Loucy (cell line): ENCODE data around the gene NCKAP5.

Source experiments
- H2AFZ ChIP-seq: fragments of 200-600 bp; sonication (generic); 2 replicates; pipeline ENCODE4 v1.6.0; 2016; ENCODE audit warnings: antibody characterized with exemption, mild to moderate bottlenecking, low read length, moderate library complexity
- H3F3A ChIP-seq: fragments of 200-600 bp; 2 replicates; pipeline ENCODE4 v1.6.0; 2016; ENCODE audit warnings: antibody characterized with exemption, low read depth, mild to moderate bottlenecking
- H3K27me3 ChIP-seq: fragments of 200-600 bp; sonication (generic); 2 replicates; pipeline ENCODE4 v1.6.1; 2014; ENCODE audit warnings: low read length, mild to moderate bottlenecking; ENCODE audit not compliant: insufficient read depth, poor library complexity, severe bottlenecking
- H3K36me3 ChIP-seq: fragments of 200-600 bp; sonication (generic); 2 replicates; pipeline ENCODE4 v1.6.1; 2016; ENCODE audit warnings: low read length; ENCODE audit not compliant: insufficient read depth
- H3K4me1 ChIP-seq: fragments of 200-600 bp; sonication (generic); 2 replicates; pipeline ENCODE4 v1.5.1; 2014; ENCODE audit warnings: low read length, mild to moderate bottlenecking; ENCODE audit not compliant: insufficient read depth, poor library complexity, severe bottlenecking
- H3K4me2 ChIP-seq: fragments of 200-600 bp; sonication (generic); 2 replicates; pipeline ENCODE4 v1.6.0; 2014; ENCODE audit warnings: antibody characterized with exemption, low read length, low read depth, mild to moderate bottlenecking; ENCODE audit not compliant: poor library complexity, severe bottlenecking
- H3K4me3 ChIP-seq: fragments of 200-600 bp; sonication (generic); 2 replicates; pipeline ENCODE4 v1.5.1; 2014; ENCODE audit warnings: low read length, mild to moderate bottlenecking, mixed read lengths; ENCODE audit not compliant: poor library complexity, severe bottlenecking
- H3K79me2 ChIP-seq: fragments of 200-600 bp; sonication (generic); 2 replicates; pipeline ENCODE4 v1.6.1; 2014; ENCODE audit warnings: low read length; ENCODE audit not compliant: insufficient read depth
- H3K9ac ChIP-seq: fragments of 200-600 bp; sonication (generic); 2 replicates; pipeline ENCODE4 v1.6.0; 2014; ENCODE audit warnings: mild to moderate bottlenecking, low read depth, low read length, moderate library complexity; ENCODE audit not compliant: poor library complexity, severe bottlenecking
- H3K9me2 ChIP-seq: fragments of 200-600 bp; sonication (generic); replicated peaks from 2 replicates; pipeline ENCODE4 v1.6.1; 2016; ENCODE audit warnings: low read depth, low read length, mixed read lengths
- H3K9me3 ChIP-seq: fragments of 200-600 bp; sonication (generic); 2 replicates; pipeline ENCODE4 v1.6.1; 2014; ENCODE audit warnings: mild to moderate bottlenecking, antibody characterized with exemption, low read length, low read depth; ENCODE audit not compliant: insufficient read depth
- H4K20me1 ChIP-seq: fragments of 200-600 bp; sonication (generic); 2 replicates; pipeline ENCODE4 v1.6.0; 2014; ENCODE audit warnings: antibody characterized with exemption, low read length, mild to moderate bottlenecking; ENCODE audit not compliant: insufficient read depth, poor library complexity, severe bottlenecking
- EZH2phosphoT487 ChIP-seq: fragments of 200-600 bp; IDR thresholded peaks from 2 replicates; pipeline ENCODE4 v1.6.1; 2018; ENCODE audit warnings: antibody characterized with exemption, mild to moderate bottlenecking, moderate library complexity, borderline replicate concordance
- TF ChIP-seq, protein P1 (sequence below): fragments of 200-600 bp; sonication (generic); conservative IDR thresholded peaks from 2 replicates; pipeline ENCODE4 v1.5.1; 2014; ENCODE audit warnings: mild to moderate bottlenecking, antibody characterized with exemption, low read length

The NCKAP5 gene

DNA sequence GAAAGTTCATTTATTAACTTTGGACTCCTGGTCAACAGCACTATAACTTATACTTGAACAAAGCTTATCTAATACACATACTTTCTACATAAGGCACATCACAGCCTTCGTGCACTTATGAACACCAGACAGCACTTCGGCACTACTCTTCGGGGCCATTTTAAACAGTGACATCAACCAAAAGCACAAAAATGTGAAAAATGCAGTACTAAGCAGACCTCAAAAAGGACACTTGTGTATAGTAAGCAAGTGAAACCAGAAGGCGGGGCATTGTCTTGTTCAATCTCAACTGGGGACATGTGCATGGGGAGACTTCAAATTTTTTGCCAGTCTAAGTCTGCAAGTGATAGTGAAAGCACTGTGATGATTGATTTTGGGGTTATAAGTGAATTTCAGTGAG lies 163.0 kb downstream of the NCKAP5 start:
- Histone ChIP-seq H3K4me2 (no peak overlapping the region), H3F3A (no peaks in the 10 kb centered on the region), H3K27me3 (no peaks in the 10 kb centered on the region), H3K9ac (no peak overlapping the region), H2AFZ (no peak overlapping the region), H3K9me2 (no peaks in the 10 kb centered on the region), H3K79me2 (no peaks in the 10 kb centered on the region), H4K20me1 (no peaks in the 10 kb centered on the region), H3K9me3 (no peaks in the 10 kb centered on the region), H3K4me1 (no peaks in the 10 kb centered on the region), H3K4me3 (no peak overlapping the region), H3K36me3 (no peaks in the 10 kb centered on the region)
- TF ChIP-seq, protein P1, sequence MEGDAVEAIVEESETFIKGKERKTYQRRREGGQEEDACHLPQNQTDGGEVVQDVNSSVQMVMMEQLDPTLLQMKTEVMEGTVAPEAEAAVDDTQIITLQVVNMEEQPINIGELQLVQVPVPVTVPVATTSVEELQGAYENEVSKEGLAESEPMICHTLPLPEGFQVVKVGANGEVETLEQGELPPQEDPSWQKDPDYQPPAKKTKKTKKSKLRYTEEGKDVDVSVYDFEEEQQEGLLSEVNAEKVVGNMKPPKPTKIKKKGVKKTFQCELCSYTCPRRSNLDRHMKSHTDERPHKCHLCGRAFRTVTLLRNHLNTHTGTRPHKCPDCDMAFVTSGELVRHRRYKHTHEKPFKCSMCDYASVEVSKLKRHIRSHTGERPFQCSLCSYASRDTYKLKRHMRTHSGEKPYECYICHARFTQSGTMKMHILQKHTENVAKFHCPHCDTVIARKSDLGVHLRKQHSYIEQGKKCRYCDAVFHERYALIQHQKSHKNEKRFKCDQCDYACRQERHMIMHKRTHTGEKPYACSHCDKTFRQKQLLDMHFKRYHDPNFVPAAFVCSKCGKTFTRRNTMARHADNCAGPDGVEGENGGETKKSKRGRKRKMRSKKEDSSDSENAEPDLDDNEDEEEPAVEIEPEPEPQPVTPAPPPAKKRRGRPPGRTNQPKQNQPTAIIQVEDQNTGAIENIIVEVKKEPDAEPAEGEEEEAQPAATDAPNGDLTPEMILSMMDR = no peak
- no peak for TF ChIP-seq EZH2phosphoT487

DNA sequence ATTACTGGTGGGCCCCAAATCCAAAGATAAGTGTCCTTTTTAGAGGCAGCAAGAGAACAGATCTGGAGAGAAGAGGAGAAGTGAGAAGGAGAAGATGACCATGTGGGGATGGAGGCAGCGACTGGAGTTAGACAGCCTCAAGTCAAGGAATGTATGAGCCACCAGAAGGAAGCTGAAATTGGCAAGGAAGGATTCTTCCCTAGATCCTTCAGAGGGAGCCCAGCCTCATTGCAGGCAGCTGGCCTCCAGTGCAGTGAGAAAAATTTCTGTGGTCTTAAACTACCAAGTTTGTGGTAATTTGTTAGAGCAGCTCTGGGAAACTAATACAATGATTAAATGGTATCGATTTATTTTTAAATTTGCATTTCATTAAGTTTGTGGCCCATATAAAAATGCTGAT lies 167.9 kb downstream of the NCKAP5 start:
- Histone ChIP-seq H3K4me2 (no peak overlapping the region), H3K36me3 (no peaks in the 10 kb centered on the region), H3K27me3 (no peaks in the 10 kb centered on the region), H2AFZ (no peak overlapping the region), H3K4me3 (no peak overlapping the region), H3K9me2 (no peaks in the 10 kb centered on the region), H3K4me1 (no peaks in the 10 kb centered on the region), H4K20me1 (no peaks in the 10 kb centered on the region), H3K9me3 (no peaks in the 10 kb centered on the region), H3K79me2 (no peaks in the 10 kb centered on the region), H3F3A (no peaks in the 10 kb centered on the region), H3K9ac (no peak overlapping the region)
- TF ChIP-seq EZH2phosphoT487 = no peak
- TF ChIP-seq, protein P1 = no peak

DNA sequence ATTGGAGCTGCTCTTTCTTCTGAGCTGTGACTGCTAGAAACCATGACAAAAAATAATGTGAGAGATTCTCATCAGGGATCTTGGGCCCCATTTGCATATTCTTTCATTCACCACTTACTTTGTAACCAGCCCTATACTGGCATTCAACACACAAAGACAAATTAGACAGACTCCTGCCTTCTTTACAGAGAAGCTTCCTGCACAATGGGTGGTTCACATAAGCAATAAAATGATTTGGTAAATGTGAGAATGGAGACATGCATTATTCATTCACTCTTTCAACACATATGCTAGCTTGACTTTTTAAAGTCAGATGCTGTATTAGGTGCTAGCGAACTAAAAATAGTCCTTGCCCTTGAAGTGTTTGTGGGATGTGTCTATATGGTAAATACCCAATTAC lies 174.4 kb downstream of the NCKAP5 start:
- H3K4me1 ChIP-seq = no peaks in the 10 kb centered on the region
- TF ChIP-seq, protein P1 = no peak
- H3K4me2 ChIP-seq = no peak overlapping the region
- no peak overlapping the region for H3K4me3 ChIP-seq
- no peaks in the 10 kb centered on the region for H3F3A ChIP-seq
- no peaks in the 10 kb centered on the region for H3K9me3 ChIP-seq
- H3K27me3 ChIP-seq = no peaks in the 10 kb centered on the region
- no peak overlapping the region for H2AFZ ChIP-seq
- no peak overlapping the region for H3K9ac ChIP-seq
- H3K79me2 ChIP-seq = no peaks in the 10 kb centered on the region
- H3K9me2 ChIP-seq = no peaks in the 10 kb centered on the region
- H4K20me1 ChIP-seq = no peaks in the 10 kb centered on the region
- no peaks in the 10 kb centered on the region for H3K36me3 ChIP-seq
